ENCODE data around the gene ATG5.

GRCh38 chr6:106135911-106136571, 189.5 kb downstream of the ATG5 start:
- TF ChIP-seq, protein P1, sequence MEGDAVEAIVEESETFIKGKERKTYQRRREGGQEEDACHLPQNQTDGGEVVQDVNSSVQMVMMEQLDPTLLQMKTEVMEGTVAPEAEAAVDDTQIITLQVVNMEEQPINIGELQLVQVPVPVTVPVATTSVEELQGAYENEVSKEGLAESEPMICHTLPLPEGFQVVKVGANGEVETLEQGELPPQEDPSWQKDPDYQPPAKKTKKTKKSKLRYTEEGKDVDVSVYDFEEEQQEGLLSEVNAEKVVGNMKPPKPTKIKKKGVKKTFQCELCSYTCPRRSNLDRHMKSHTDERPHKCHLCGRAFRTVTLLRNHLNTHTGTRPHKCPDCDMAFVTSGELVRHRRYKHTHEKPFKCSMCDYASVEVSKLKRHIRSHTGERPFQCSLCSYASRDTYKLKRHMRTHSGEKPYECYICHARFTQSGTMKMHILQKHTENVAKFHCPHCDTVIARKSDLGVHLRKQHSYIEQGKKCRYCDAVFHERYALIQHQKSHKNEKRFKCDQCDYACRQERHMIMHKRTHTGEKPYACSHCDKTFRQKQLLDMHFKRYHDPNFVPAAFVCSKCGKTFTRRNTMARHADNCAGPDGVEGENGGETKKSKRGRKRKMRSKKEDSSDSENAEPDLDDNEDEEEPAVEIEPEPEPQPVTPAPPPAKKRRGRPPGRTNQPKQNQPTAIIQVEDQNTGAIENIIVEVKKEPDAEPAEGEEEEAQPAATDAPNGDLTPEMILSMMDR (IDR thresholded peaks at IDR 0.05; ENCODE audit: low read depth, low read length) = no peak
- no peak for TF ChIP-seq EZH2phosphoT487 (IDR thresholded peaks at IDR 0.05; ENCODE audit: low read depth)
